Left hindlimb (tissue), 1 donor: Measurements from ENCODE around the gene ABCA1.
"Not testable (repeated sequence)": the region's sequence is repeated elsewhere in the genome, so short reads cannot be mapped to it uniquely, and the experiment has no call there.

Experiments used
- DNase-seq: peaks from one replicate; pipeline ENCODE4 v3.0.0-alpha.2; 2018

ABCA1 gene

GRCh38 chr9:104948277-104948676, 20.3 kb upstream of the ABCA1 start:
- no peak for DNase-seq

GRCh38 chr9:104944871-104945270, 16.9 kb upstream of the ABCA1 start:
- DNase-seq = no peak

GRCh38 chr9:104944356-104944755, 16.4 kb upstream of the ABCA1 start:
- no peak for DNase-seq

GRCh38 chr9:104941597-104941996, 13.6 kb upstream of the ABCA1 start:
- DNase-seq = no peak

- DNase-seq = no peak
Measured at GRCh38 chr9:104936291-104936690, 8.3 kb upstream of the ABCA1 start.

GRCh38 chr9:104935501-104935810, 7.5 kb upstream of the ABCA1 start:
- DNase-seq = not testable (repeated sequence)

GRCh38 chr9:104934691-104935500, 6.9 kb upstream of the ABCA1 start:
- no peak for DNase-seq

- not testable (repeated sequence) for DNase-seq
Measured at GRCh38 chr9:104933091-104933490, 5.1 kb upstream of the ABCA1 start.

- DNase-seq = no peak
Measured at GRCh38 chr9:104931256-104931655, 3.3 kb upstream of the ABCA1 start.

GRCh38 chr9:104927216-104927911, 591 bp downstream of the ABCA1 start:
- peak; percentile 70 for DNase-seq

GRCh38 chr9:104923740-104924139, 4.2 kb downstream of the ABCA1 start:
- DNase-seq = no peak

- DNase-seq = no peak
Measured at GRCh38 chr9:104923289-104923688, 4.7 kb downstream of the ABCA1 start.

GRCh38 chr9:104922748-104923147, 5.2 kb downstream of the ABCA1 start:
- DNase-seq = not testable (repeated sequence)

GRCh38 chr9:104921067-104921741, 6.8 kb downstream of the ABCA1 start:
- DNase-seq = no peak

GRCh38 chr9:104915753-104916152, 12.2 kb downstream of the ABCA1 start:
- no peak for DNase-seq

- DNase-seq = no peak
Measured at GRCh38 chr9:104915049-104915448, 12.9 kb downstream of the ABCA1 start.

- DNase-seq = no peak
Measured at GRCh38 chr9:104914466-104914865, 13.5 kb downstream of the ABCA1 start.

- no peak for DNase-seq
Measured at GRCh38 chr9:104912606-104913005, 15.3 kb downstream of the ABCA1 start.

GRCh38 chr9:104911032-104911607, 16.8 kb downstream of the ABCA1 start:
- no peak for DNase-seq

GRCh38 chr9:104907278-104907951, 20.5 kb downstream of the ABCA1 start:
- no peak for DNase-seq

GRCh38 chr9:104906441-104907277, 21.3 kb downstream of the ABCA1 start:
- DNase-seq = no peak

- no peak for DNase-seq
Measured at GRCh38 chr9:104905931-104906330, 22.0 kb downstream of the ABCA1 start.
